LNCAP (cell line): ENCODE data around the gene STAT6.

Experiments
- TF ChIP-seq, protein P1 (sequence below): fragments of 450-650 bp; IDR thresholded peaks from 2 replicates; pipeline ENCODE4 v1.5.1; 2017; ENCODE audit warnings: mild to moderate bottlenecking

STAT6 gene

DNA sequence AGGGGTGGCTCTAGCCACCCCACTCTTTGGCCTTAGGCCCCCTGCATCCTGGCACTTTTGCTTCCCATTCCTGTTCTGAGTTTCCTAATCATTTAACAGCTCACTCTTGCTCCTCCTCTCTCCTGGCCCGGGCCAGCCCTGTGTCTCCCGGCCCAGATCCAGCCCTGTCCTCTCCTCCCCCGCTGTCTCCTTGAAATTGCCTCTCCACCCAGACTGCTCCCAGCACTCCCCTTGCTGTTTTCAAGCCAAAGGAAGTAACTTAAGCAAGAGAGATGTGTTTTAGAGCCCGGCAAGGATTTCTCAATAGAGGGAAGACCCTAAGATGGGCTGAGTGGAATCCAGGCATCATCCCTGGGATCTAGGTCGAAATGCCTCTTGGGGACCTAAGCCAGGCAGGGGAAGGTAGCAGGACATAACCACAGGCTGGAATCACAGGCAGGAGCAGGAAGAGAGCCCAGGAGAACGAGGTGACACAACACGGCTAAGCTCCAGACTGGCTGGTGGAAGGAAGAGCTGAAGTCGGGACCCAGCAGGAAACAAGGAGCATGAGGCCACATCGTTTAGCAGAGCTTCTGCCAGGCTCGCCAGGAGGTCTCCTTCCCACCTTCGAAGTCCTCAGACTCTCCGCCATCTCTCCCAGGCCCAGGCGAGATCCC is 38.2 kb upstream of the STAT6 start:
- TF ChIP-seq, protein P1, sequence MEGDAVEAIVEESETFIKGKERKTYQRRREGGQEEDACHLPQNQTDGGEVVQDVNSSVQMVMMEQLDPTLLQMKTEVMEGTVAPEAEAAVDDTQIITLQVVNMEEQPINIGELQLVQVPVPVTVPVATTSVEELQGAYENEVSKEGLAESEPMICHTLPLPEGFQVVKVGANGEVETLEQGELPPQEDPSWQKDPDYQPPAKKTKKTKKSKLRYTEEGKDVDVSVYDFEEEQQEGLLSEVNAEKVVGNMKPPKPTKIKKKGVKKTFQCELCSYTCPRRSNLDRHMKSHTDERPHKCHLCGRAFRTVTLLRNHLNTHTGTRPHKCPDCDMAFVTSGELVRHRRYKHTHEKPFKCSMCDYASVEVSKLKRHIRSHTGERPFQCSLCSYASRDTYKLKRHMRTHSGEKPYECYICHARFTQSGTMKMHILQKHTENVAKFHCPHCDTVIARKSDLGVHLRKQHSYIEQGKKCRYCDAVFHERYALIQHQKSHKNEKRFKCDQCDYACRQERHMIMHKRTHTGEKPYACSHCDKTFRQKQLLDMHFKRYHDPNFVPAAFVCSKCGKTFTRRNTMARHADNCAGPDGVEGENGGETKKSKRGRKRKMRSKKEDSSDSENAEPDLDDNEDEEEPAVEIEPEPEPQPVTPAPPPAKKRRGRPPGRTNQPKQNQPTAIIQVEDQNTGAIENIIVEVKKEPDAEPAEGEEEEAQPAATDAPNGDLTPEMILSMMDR: no peak

DNA sequence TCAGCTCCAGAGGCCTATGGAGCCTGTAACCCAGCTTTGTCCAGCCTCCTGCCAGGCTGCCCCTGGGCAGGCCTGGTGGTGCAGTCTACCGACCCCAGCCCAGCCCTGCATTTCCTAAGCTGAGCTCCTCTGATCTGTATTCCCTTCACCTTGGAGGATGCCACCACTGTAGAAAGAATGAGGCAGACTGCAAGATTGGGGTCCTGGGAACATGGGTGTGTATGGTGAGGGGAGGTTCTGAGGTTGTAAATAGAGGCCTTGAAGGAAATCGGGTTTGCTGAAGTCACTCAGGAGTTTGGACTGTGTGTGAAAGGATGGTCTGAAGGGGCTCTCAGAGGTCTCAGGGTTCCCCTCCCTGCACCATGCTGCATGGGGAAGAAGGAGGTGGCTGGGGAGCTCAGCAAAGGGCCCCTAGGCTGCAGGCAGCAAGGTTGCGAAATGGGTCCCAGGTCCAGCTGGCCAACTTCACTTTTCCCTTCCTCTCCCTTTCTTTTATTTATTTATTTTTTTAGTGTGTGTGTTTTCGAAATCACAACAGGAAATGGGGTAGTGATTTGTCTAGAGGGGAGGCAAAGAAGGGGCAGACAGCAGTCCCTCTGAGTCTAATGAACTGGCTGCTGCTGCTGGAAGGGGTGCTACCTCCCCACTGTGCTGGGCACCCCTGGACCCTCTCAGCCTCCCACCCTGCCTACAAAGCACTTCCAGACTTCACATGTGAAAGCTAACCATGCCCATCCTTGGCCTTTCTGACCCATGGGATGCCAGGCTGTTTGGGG is 37.5 kb upstream of the STAT6 start:
- TF ChIP-seq, protein P1: no peak

DNA sequence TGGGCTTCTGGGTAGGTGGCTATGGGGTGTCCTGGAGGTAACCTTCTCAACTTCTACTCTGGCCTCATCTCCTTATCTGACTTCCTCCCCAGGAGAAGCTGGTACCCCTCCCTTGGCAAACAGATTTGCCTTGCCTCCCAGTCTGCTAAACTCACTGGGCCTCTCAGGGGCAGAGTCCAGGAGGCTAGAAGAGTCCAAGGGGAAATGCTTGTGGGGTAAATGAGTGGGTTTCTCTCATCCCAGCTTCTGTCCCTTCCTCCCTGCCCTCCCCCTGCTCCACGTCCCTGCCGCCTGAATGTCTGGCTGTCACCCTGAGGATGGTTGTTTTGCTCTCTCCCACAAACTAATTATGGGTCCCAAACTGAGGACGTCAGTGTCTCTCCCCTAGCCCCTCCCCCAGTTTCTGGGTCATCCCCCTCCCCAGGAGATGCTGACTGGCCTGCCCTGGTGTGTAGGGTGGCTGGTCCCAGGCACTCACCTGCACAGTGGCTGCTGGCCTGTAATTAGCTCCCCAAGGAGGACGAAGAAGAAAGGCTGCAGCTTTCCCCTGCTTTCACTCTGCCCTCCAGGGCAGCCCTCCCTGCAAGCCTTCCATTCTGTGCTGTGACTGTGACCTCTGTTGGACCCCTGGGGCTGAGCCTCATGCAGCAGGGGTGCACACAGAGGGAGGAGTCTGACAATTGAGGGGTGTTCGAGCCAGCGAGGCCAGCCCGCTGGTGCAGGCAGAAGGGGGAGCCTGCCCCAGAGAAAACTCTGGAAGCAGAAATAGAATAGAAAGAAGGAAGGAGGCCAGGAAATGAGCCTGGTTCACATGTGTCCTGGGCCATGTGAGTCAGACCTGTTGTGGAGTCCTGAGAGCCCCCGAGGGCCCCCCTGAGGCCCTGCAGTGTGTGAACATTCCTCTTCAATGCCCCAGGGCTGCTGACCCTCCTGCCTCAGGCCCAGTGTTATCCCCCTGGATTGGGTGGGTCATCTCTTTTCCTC is 36.1 kb upstream of the STAT6 start, which contains the start of gene LRP1-AS:
TSS of gene LRP1-AS (minus strand) at position 659 of the 984 bp plus-strand sequence.
- TF ChIP-seq, protein P1: no peak

DNA sequence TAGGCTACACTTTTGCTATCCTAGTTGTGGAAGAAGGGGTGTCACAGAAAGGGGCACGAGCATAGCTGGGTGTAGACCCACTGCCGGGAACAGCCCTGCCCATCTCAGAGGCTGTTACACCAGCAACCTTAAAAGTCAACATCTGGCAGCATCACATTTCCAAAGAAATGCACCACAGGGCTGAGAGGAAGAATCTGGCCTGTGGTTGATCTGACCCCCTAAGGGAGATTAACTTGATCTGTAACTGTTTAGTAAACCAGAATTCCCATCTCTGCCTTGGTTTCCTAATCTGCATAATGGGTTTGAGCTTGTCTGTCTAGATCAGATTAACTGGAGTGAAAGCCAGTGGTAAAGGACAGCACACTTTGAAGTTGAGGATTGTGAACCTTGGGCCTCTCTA is 34.9 kb upstream of the STAT6 start:
- TF ChIP-seq, protein P1: no peak

DNA sequence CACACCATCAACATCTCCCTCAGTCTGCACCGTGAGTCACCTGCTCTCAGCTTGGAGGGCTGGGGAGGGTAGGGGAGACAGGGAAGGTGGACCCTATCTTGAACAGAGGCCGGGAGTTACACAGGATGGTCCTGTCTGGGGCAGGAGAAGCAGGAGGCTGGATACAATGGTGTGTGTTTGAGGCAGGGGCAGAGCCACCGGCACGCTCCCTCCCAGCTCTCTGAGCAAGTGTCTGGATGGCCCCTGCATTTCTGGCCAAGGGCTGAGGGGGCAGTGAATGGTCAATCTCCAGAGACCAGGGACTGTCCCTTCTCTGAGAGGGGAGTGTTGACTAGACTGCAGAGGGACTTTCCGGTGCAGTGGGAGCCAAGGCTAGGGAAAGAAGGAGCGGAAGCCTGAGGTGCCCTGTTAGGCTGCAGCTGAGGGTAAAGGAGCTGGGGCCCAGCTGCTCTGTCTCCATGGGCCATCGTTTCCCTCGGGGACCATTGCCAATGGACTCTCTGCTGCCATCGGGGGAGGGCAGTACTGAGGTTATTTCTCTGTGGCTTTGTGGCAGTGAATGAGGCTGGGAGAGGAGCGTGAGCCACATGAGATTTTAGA is 34.4 kb upstream of the STAT6 start:
- TF ChIP-seq, protein P1: no peak

DNA sequence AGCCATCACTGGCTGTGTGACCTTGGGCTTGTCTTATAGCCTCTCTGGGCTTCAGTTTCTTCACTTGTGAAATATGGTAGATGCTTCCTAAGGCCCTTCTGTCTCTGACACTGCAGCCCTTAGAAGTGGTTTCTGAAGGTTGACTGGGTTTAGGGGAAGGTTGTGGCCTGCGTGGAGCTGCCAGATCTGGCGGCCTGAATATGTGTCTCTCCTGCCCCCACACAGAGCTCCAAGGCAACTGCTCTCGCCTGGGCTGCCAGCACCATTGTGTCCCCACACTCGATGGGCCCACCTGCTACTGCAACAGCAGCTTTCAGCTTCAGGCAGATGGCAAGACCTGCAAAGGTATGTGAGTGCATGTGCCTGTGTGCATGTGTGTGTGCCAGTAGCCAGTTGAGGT is 32.3 kb upstream of the STAT6 start:
- TF ChIP-seq, protein P1: no peak

DNA sequence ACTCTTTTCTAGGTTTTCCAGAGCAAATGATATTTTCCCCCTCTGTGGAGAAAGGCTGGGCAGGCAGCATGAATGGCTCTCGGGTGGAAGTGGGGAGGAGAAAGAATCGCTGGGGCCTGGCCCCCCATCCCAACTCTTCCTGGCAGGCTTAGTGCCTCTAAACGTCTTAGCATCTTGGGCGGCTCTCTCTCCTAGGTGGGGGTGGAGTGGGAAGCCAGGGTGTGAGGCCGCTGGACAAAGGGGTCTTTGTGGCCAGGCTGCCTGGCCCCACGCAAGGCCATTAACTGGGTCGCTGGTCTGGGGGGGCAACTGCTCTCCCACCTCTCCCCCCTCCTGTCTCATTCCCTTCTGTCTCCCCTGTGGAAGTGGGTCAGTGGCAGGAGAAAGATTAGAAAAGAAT is 31.6 kb upstream of the STAT6 start:
- TF ChIP-seq, protein P1: no peak
